A549 (cell line): ENCODE measurements around the gene LRGUK.

Experiments
- USF2 ChIP-seq: fragments of 450-650 bp; IDR thresholded peaks from 2 replicates; pipeline ENCODE4 v1.6.1; 2014; ENCODE audit warnings: antibody characterized with exemption
- TF ChIP-seq, protein P1 (sequence below): IDR thresholded peaks from 2 replicates; pipeline ENCODE4 v1.6.1; 2012; ENCODE audit warnings: low read depth, borderline replicate concordance
- TF ChIP-seq, protein P2 (sequence below): fragments of >200 bp; sonication (Bioruptor Twin); formaldehyde crosslinking; IDR thresholded peaks from 3 replicates; pipeline ENCODE4 v1.6.1; 2016

DNA sequence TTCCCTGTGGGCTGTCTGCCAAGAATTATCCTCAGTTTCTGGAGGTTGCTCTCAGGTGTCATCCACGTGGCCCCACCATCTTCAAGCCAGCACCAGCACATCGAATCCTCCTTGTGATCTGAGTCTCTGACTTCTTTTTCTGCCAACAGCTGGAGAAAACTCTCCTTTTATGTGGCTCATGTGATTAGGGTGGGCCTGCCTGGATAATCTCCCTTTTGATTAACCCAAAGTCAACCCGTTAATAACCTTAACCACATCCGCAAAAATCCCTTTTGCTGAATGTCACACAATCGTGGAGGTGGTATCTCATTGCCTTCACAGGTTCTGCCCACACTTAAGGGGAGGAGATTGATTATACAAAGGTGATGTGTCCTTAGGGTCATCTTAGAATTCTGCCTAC, 73.8 kb downstream of the LRGUK start:
- TF ChIP-seq, protein P1, sequence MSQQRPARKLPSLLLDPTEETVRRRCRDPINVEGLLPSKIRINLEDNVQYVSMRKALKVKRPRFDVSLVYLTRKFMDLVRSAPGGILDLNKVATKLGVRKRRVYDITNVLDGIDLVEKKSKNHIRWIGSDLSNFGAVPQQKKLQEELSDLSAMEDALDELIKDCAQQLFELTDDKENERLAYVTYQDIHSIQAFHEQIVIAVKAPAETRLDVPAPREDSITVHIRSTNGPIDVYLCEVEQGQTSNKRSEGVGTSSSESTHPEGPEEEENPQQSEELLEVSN, result no peak
- no peak for TF ChIP-seq USF2
- TF ChIP-seq, protein P2, sequence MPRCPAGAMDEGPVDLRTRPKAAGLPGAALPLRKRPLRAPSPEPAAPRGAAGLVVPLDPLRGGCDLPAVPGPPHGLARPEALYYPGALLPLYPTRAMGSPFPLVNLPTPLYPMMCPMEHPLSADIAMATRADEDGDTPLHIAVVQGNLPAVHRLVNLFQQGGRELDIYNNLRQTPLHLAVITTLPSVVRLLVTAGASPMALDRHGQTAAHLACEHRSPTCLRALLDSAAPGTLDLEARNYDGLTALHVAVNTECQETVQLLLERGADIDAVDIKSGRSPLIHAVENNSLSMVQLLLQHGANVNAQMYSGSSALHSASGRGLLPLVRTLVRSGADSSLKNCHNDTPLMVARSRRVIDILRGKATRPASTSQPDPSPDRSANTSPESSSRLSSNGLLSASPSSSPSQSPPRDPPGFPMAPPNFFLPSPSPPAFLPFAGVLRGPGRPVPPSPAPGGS, result no peak
